K562 (cell line): ENCODE results near the gene RNF187. TPM values are rescaled to one million over a fixed set of nuclear protein-coding genes. Genes with fewer than 3 reads are reported as not detected.

ENCODE experiments used
- ATAC-seq: fragments of 200-7000 bp; cut with Tn5 transposase; 3 replicates; pipeline ENCODE4 v1.9.1; 2020; ENCODE audit warnings: moderate library complexity
- BruUV-seq: library from RNA; stranded (reverse); fragments of 400-500 nt; replicated peaks from 2 replicates; lab custom pipeline; 2021; lab: Mats Ljungman, UMichigan
- CTCF ChIA-PET: fragments of 300-600 bp; formaldehyde crosslinking; extraction: SDS; loops from one replicate; lab custom pipeline; 2021; ENCODE audit warnings: low intra/inter-chr PET ratio; lab: Yijun Ruan, JAX
- POLR2A ChIA-PET: fragments of 300-600, 350-650 bp; sonication (Branson Sonifier 250); formaldehyde crosslinking; extraction: SDS; loops from one replicate; lab custom pipeline; 2021; ENCODE audit warnings: antibody characterized with exemption, inconsistent platforms; lab: Yijun Ruan, JAX
- DNase-seq, 4 experiments: peaks; one replicate each; pipeline versions ENCODE4 v3.0.0 to v3.0.0-alpha.2; 2011 to 2018; ENCODE audit warnings: low spot score in 3 of 4, mixed read lengths in 3 of 4; ENCODE audit errors: extremely low read depth in 1 of 4
- FAIRE-seq: peaks from 2 replicates; lab custom pipeline; 2011; peaks lifted over from hg19 to GRCh38; lab: Jason Lieb, UNC
- H2AFZ ChIP-seq: 2 replicates; pipeline ENCODE4 v1.6.0; 2011; ENCODE audit warnings: low read depth, low read length, control low read depth, inconsistent platforms
- H3K27ac ChIP-seq: fragments of 200-600 bp; 3 replicates; pipeline ENCODE4 v1.8.0; 2011; ENCODE audit warnings: low read depth, mild to moderate bottlenecking, control low read depth, inconsistent platforms, low read length, moderate library complexity, mixed read lengths; ENCODE audit errors: extremely low read depth
- H3K27me3 ChIP-seq, 2 experiments: fragments of 300-600 bp in 1 of 2; 2 replicates in 1 of 2; 3 replicates in 1 of 2; pipeline versions ENCODE4 v1.6.0 to v1.8.0; 2011; ENCODE audit warnings: inconsistent platforms in 2 of 2, low read length in 2 of 2, mild to moderate bottlenecking in 1 of 2, mixed read lengths in 1 of 2, moderate library complexity in 1 of 2; ENCODE audit not compliant: control insufficient read depth in 2 of 2, insufficient read depth in 2 of 2
- H3K36me3 ChIP-seq: fragments of 300-600 bp; 3 replicates; pipeline ENCODE4 v1.8.0; 2011; ENCODE audit warnings: mild to moderate bottlenecking, low read length, inconsistent platforms; ENCODE audit not compliant: control insufficient read depth, insufficient read depth
- H3K4me1 ChIP-seq, 2 experiments: fragments of 200-600 bp in 1 of 2; replicated peaks in 1 of 2; 2 replicates in 1 of 2; 3 replicates in 1 of 2; pipeline versions ENCODE4 v1.5.1 to v1.8.0; 2011; ENCODE audit warnings: inconsistent platforms in 2 of 2, low read length in 2 of 2, mild to moderate bottlenecking in 1 of 2, mixed read lengths in 1 of 2, moderate library complexity in 1 of 2; ENCODE audit not compliant: control insufficient read depth in 2 of 2, insufficient read depth in 2 of 2
- H3K4me2 ChIP-seq: 2 replicates; pipeline ENCODE4 v1.6.1; 2011; ENCODE audit warnings: low read length, control low read depth, inconsistent platforms, mixed read lengths; ENCODE audit not compliant: insufficient read depth
- H3K4me3 ChIP-seq: fragments of 200-600 bp; sonication (generic), shearing (Covaris generic); 2 replicates; pipeline ENCODE4 v1.5.1; 2016; ENCODE audit warnings: control low read depth, inconsistent platforms
- H3K79me2 ChIP-seq: fragments of 200-600 bp; 3 replicates; pipeline ENCODE4 v1.8.0; 2011; ENCODE audit warnings: low read length, inconsistent platforms; ENCODE audit not compliant: control insufficient read depth, insufficient read depth
- H3K9ac ChIP-seq, 2 experiments: 2 replicates each; pipeline versions ENCODE4 v1.6.0 to v1.6.1; 2011; ENCODE audit warnings: low read depth in 2 of 2, low read length in 2 of 2, control low read depth in 1 of 2, inconsistent platforms in 1 of 2, mild to moderate bottlenecking in 1 of 2, mixed read lengths in 1 of 2; ENCODE audit not compliant: insufficient read depth in 1 of 2
- H3K9me1 ChIP-seq: one replicate; pipeline ENCODE4 v1.6.0; 2011; ENCODE audit warnings: inconsistent platforms, mild to moderate bottlenecking, low read length, moderate library complexity; ENCODE audit not compliant: control insufficient read depth, insufficient read depth
- H3K9me3 ChIP-seq: replicated peaks from 2 replicates; pipeline ENCODE4 v1.5.1; 2011; ENCODE audit warnings: low read depth, low read length, inconsistent platforms; ENCODE audit not compliant: control insufficient read depth, insufficient read depth
- H4K20me1 ChIP-seq: replicated peaks from 2 replicates; pipeline ENCODE4 v1.6.1; 2011; ENCODE audit warnings: low read length, inconsistent platforms, mixed read lengths; ENCODE audit not compliant: control insufficient read depth, insufficient read depth
- CREB3L1 ChIP-seq: fragments of 450-650 bp; IDR thresholded peaks from 2 replicates; pipeline ENCODE4 v1.6.1; 2014; ENCODE audit warnings: low read depth, mild to moderate bottlenecking, moderate library complexity, borderline replicate concordance
- DDX20 ChIP-seq: fragments of 450-650 bp; IDR thresholded peaks from 2 replicates; pipeline ENCODE4 v1.6.1; 2016; ENCODE audit warnings: missing genetic modification characterization, low read depth, mild to moderate bottlenecking, missing compliant biosample characterization, moderate library complexity
- EHMT2 ChIP-seq: fragments of 450-650 bp; IDR thresholded peaks from 2 replicates; pipeline ENCODE4 v1.6.1; 2018; ENCODE audit warnings: antibody characterized with exemption
- FOS ChIP-seq: IDR thresholded peaks from 3 replicates; pipeline ENCODE4 v1.6.1; 2011; ENCODE audit not compliant: insufficient read length; ENCODE audit errors: extremely low read depth
- GMEB1 ChIP-seq: fragments of 250-450 bp; sonication (Bioruptor Pico); IDR thresholded peaks from 2 replicates; pipeline ENCODE4 v1.4.0; 2020; ENCODE audit warnings: mild to moderate bottlenecking
- HDAC1 ChIP-seq, 2 experiments: fragments of 450-650 bp; IDR thresholded peaks; 2 replicates each; pipeline ENCODE4 v1.6.1; 2016 to 2017; ENCODE audit warnings: inconsistent platforms in 1 of 2, mild to moderate bottlenecking in 1 of 2, moderate library complexity in 1 of 2
- ID3 ChIP-seq, 2 experiments: fragments of 250-450 bp in 1 of 2; fragments of 450-650 bp in 1 of 2; sonication (Bioruptor Pico) in 1 of 2; IDR thresholded peaks; 2 replicates each; pipeline versions ENCODE4 v1.6.1 to v1.8.0; 2016 to 2021; ENCODE audit warnings: mild to moderate bottlenecking in 2 of 2, moderate library complexity in 2 of 2, missing compliant biosample characterization in 1 of 2, missing genetic modification characterization in 1 of 2
- ILK ChIP-seq: fragments of 450-650 bp; IDR thresholded peaks from 2 replicates; pipeline ENCODE4 v1.6.1; 2016; ENCODE audit warnings: missing genetic modification characterization, low read depth, mild to moderate bottlenecking, missing compliant biosample characterization, moderate library complexity, borderline replicate concordance
- KAT7 ChIP-seq: sonication (generic); formaldehyde crosslinking; IDR thresholded peaks from 2 replicates; pipeline ENCODE4 v1.8.0; 2022; ENCODE audit warnings: missing genetic modification reagents, mild to moderate bottlenecking, borderline replicate concordance
- NR2C2 ChIP-seq, 2 experiments: fragments of 200-800 bp in 1 of 2; sonication (Bioruptor generic) in 1 of 2; sonication (generic) in 1 of 2; formaldehyde crosslinking in 1 of 2; IDR thresholded peaks; 2 replicates each; pipeline versions ENCODE4 v1.6.1 to v1.8.0; 2016 to 2022; ENCODE audit warnings: mild to moderate bottlenecking in 1 of 2, missing compliant biosample characterization in 1 of 2, missing genetic modification characterization in 1 of 2, missing genetic modification reagents in 1 of 2
- NR3C1 ChIP-seq: sonication (generic); formaldehyde crosslinking; IDR thresholded peaks from 2 replicates; pipeline ENCODE4 v1.8.1; 2022; ENCODE audit warnings: missing genetic modification reagents
- RBM25 ChIP-seq: fragments of 200-400 bp; formaldehyde crosslinking; IDR thresholded peaks from 2 replicates; pipeline ENCODE4 v1.6.1; 2018; ENCODE audit warnings: low read length, low read depth, moderate library complexity; ENCODE audit not compliant: severe bottlenecking
- SNRNP70 ChIP-seq: fragments of 200-400 bp; formaldehyde crosslinking; optimal IDR thresholded peaks from 2 replicates; pipeline ENCODE3; 2017; ENCODE audit warnings: low read depth, low read length
- VEZF1 ChIP-seq: fragments of 200-800 bp; sonication (Bioruptor generic); IDR thresholded peaks from 2 replicates; pipeline ENCODE4 v1.6.1; 2017; ENCODE audit warnings: missing genetic modification characterization, missing compliant biosample characterization
- ZNF184 ChIP-seq: sonication (generic); formaldehyde crosslinking; IDR thresholded peaks from 2 replicates; pipeline ENCODE4 v1.5.0; 2020; ENCODE audit warnings: missing genetic modification reagents
- ZNF224 ChIP-seq: sonication (generic); formaldehyde crosslinking; IDR thresholded peaks from 2 replicates; pipeline ENCODE4 v1.8.0; 2022; ENCODE audit warnings: mild to moderate bottlenecking, missing genetic modification reagents
- WGBS: fragments of 100-300 bp; shearing (Covaris generic); methylation state at CpG from one replicate; pipeline ENCODE4 v1.1.6; 2016; ENCODE audit warnings: low coverage, mixed read lengths; ENCODE audit not compliant: insufficient coverage; ENCODE audit errors: missing lambda C conversion rate; 5-methylcytosine and 5-hydroxymethylcytosine counted together
- in situ Hi-C: fragments of 300-500 bp; cut with MboI; formaldehyde crosslinking; loops from 4 replicates; pipeline ENCODE4 v1.15.0; 2018; ENCODE audit warnings: inconsistent platforms, mixed read lengths
- intact Hi-C: fragments of 100-400 bp; cut with micrococcal nuclease; formaldehyde crosslinking; loops from 2 replicates; pipeline ENCODE4 v1.14.2; 2022
- polyA plus RNA-seq, 8 experiments: library from polyadenylated mRNA; depleted of rRNA in 4 of 8; stranded (reverse) in 5 of 8; unstranded in 3 of 8; fragments of >200 nt; fragmentation: Nextera tagmentation in 2 of 8; fragmentation: Illumina TruSeq in 1 of 8; extraction: Ambion mirVana in 2 of 8; extraction: Trizol in 1 of 8; gene quantifications; 2 replicates each; pipeline versions ENCODE4 v1.2.1 to v1.2.3, GENCODE V29; 2011 to 2014; ENCODE audit warnings: inconsistent platforms in 1 of 8, missing spikeins in 1 of 8
- total RNA-seq, 7 experiments: library from RNA; depleted of rRNA in 6 of 7; stranded (reverse); fragments of >200 nt in 6 of 7; fragmentation: Illumina TruSeq in 2 of 7; extraction: Trizol in 2 of 7; gene quantifications; 2 replicates each; pipeline versions ENCODE4 v1.2.1 to v1.2.3, GENCODE V29; 2011 to 2021; ENCODE audit warnings: low replicate concordance in 1 of 7

Gene RNF187
- total and polyA plus RNA-seq, 9 of the 15 experiments (the other 6 are each of a cell fraction or from before 2014, with no cell fraction given), result 2.3 to 119 (median 41.9) TPM

- TF ChIP-seq ID3 (CRISPR knock-in tag; IDR thresholded peaks at IDR 0.05), result no peak
- 0 out of 2 replicates have a peak, but pooled peaks have one; percentile 52 for TF ChIP-seq ID3 (tag; IDR thresholded peaks at IDR 0.05)
These were observed 14.5 kb upstream of the RNF187 start (continued) for GRCh38 chr1:228472655-228473054.

GRCh38 chr1:228474507-228474906 is 12.7 kb upstream of the RNF187 start:
- Histone ChIP-seq H3K4me2 (no peak overlapping the region), H2AFZ (no peak overlapping the region), H3K79me2 (no peaks in the 10 kb centered on the region), H3K4me1 (peaks cover 24 to 39% of the 10 kb centered on the region in 2 experiments), H3K9ac (no peak overlapping the region), H4K20me1 (no peaks in the 10 kb centered on the region), H3K27ac (no peak overlapping the region), H3K27me3 (peaks cover 0 to 4% of the 10 kb centered on the region in 2 experiments; a peak in 2 of 5 replicates), H3K9me3 (no peaks in the 10 kb centered on the region), H3K36me3 (no peaks in the 10 kb centered on the region), H3K4me3 (no peak overlapping the region), H3K9me1 (no peaks in the 10 kb centered on the region)
- intact Hi-C loops, result no loop called here
- DNase-seq (no peak), ATAC-seq (no peak), FAIRE-seq (no peak)
- WGBS, result 90% methylated on average over 3 of the region's 3 CpGs
- in situ Hi-C loops, result no loop called here
- no TSS peak for BruUV-seq
- ChIA-PET POLR2A (interaction anchor here (0.6 to 2.2 kb wide), 8 partner anchors 10 to 422 kb away, joined by 3 to 14 read pairs (median 3); a partner anchor contains a TSS), CTCF (no interaction called here)
- TF ChIP-seq NR2C2 (CRISPR knock-in tag; IDR thresholded peaks at IDR 0.05), result no peak
- TF ChIP-seq NR2C2 (tag; IDR thresholded peaks at IDR 0.05), result no peak
- no peak for TF ChIP-seq ZNF184
- no peak for TF ChIP-seq FOS
- no peak for TF ChIP-seq ZNF224 (CRISPR knock-in tag)
- TF ChIP-seq SNRNP70, result no peak
- no peak for TF ChIP-seq VEZF1 (CRISPR knock-in tag)
- no peak for TF ChIP-seq ILK
- no peak for TF ChIP-seq EHMT2
- TF ChIP-seq KAT7 (CRISPR knock-in tag), result no peak
- no peak for TF ChIP-seq RBM25
- TF ChIP-seq NR3C1 (CRISPR knock-in tag), result no peak
- TF ChIP-seq HDAC1 (IDR thresholded peaks at IDR 0.05), result no peak
- TF ChIP-seq DDX20, result no peak
- TF ChIP-seq CREB3L1, result no peak
- TF ChIP-seq GMEB1 (CRISPR knock-in tag), result no peak
